H9 (cell line): ENCODE results near the gene LRIF1. TPM values are rescaled to one million over a fixed set of nuclear protein-coding genes. Genes with fewer than 3 reads are reported as not detected.

ENCODE experiments used
- DNase-seq: peaks from one replicate; pipeline ENCODE4 v3.0.0-alpha.2; 2017
- H2AFZ ChIP-seq: one replicate; pipeline ENCODE4 v1.6.1; 2013; ENCODE audit warnings: mild to moderate bottlenecking, low read length, control low read depth, moderate library complexity
- H2AK5ac ChIP-seq: 2 replicates; pipeline ENCODE4 v1.6.1; 2013; ENCODE audit warnings: low read length, control low read depth, mixed read lengths; ENCODE audit not compliant: insufficient read length
- H2BK120ac ChIP-seq: one replicate; pipeline ENCODE4 v1.6.1; 2013; ENCODE audit warnings: low read depth, mild to moderate bottlenecking, low read length, control low read depth, inconsistent platforms; ENCODE audit not compliant: poor library complexity, severe bottlenecking
- H2BK12ac ChIP-seq: 2 replicates; pipeline ENCODE4 v1.6.1; 2013; ENCODE audit warnings: low read length, control low read depth, mixed read lengths, low read depth; ENCODE audit not compliant: insufficient read length
- H2BK15ac ChIP-seq: 2 replicates; pipeline ENCODE4 v1.6.1; 2013; ENCODE audit warnings: low read depth, low read length, control low read depth
- H2BK20ac ChIP-seq: one replicate; pipeline ENCODE4 v1.6.1; 2013; ENCODE audit warnings: low read depth, mild to moderate bottlenecking, low read length, control low read depth, inconsistent platforms; ENCODE audit not compliant: poor library complexity, severe bottlenecking
- H2BK5ac ChIP-seq: 2 replicates; pipeline ENCODE4 v1.6.1; 2013; ENCODE audit warnings: low read length, control low read depth, mixed read lengths; ENCODE audit not compliant: insufficient read length
- H3K14ac ChIP-seq: 2 replicates; pipeline ENCODE4 v1.6.1; 2013; ENCODE audit warnings: low read length, control low read depth; ENCODE audit not compliant: insufficient read depth
- H3K18ac ChIP-seq: 2 replicates; pipeline ENCODE4 v1.6.1; 2013; ENCODE audit warnings: low read depth, mild to moderate bottlenecking, mixed read lengths, low read length, control low read depth; ENCODE audit not compliant: insufficient read length
- H3K23ac ChIP-seq: 2 replicates; pipeline ENCODE4 v1.6.1; 2013; ENCODE audit warnings: low read length, control low read depth, mixed read lengths, low read depth; ENCODE audit not compliant: insufficient read length
- H3K23me2 ChIP-seq: 2 replicates; pipeline ENCODE4 v1.6.1; 2013; ENCODE audit warnings: low read depth, mild to moderate bottlenecking, mixed read lengths, low read length, control low read depth; ENCODE audit not compliant: insufficient read length, poor library complexity, severe bottlenecking
- H3K27ac ChIP-seq: 2 replicates; pipeline ENCODE4 v1.5.1; 2013; ENCODE audit warnings: low read length, control low read depth, mixed read lengths, low read depth; ENCODE audit not compliant: insufficient read length
- H3K27me3 ChIP-seq: 2 replicates; pipeline ENCODE4 v1.6.1; 2013; ENCODE audit warnings: low read length, control low read depth, inconsistent platforms; ENCODE audit not compliant: insufficient read depth
- H3K4ac ChIP-seq: 2 replicates; pipeline ENCODE4 v1.6.1; 2013; ENCODE audit warnings: low read depth, mild to moderate bottlenecking, control low read depth, inconsistent platforms, low read length, moderate library complexity
- H3K4me1 ChIP-seq: 2 replicates; pipeline ENCODE4 v1.6.1; 2013; ENCODE audit warnings: low read length, control low read depth, inconsistent platforms; ENCODE audit not compliant: insufficient read depth
- H3K4me2 ChIP-seq: 2 replicates; pipeline ENCODE4 v1.6.1; 2013; ENCODE audit warnings: low read length, control low read depth, mixed read lengths; ENCODE audit not compliant: insufficient read length, insufficient read depth
- H3K56ac ChIP-seq: 2 replicates; pipeline ENCODE4 v1.6.1; 2013; ENCODE audit warnings: low read depth, mild to moderate bottlenecking, mixed read lengths, low read length, control low read depth; ENCODE audit not compliant: insufficient read length
- H3K79me1 ChIP-seq: 2 replicates; pipeline ENCODE4 v1.6.1; 2013; ENCODE audit warnings: low read depth, mild to moderate bottlenecking, moderate library complexity, low read length, control low read depth, inconsistent platforms; ENCODE audit not compliant: insufficient read depth, poor library complexity, severe bottlenecking
- H3K79me2 ChIP-seq: 2 replicates; pipeline ENCODE4 v1.6.1; 2013; ENCODE audit warnings: low read length, control low read depth, inconsistent platforms; ENCODE audit not compliant: insufficient read depth
- H3K9ac ChIP-seq: 2 replicates; pipeline ENCODE4 v1.6.1; 2013; ENCODE audit warnings: low read length, control low read depth, mixed read lengths; ENCODE audit not compliant: insufficient read length; ENCODE audit errors: extremely low read depth
- H3K9me3 ChIP-seq: one replicate; pipeline ENCODE4 v1.6.1; 2013; ENCODE audit warnings: low read depth, low read length, inconsistent platforms; ENCODE audit not compliant: control insufficient read depth
- H3T11ph ChIP-seq: one replicate; pipeline ENCODE4 v1.6.1; 2013; ENCODE audit warnings: mild to moderate bottlenecking, low read length, control low read depth, inconsistent platforms
- H4K20me1 ChIP-seq: one replicate; pipeline ENCODE4 v1.6.1; 2013; ENCODE audit not compliant: control insufficient read depth, insufficient read length, insufficient read depth
- H4K5ac ChIP-seq: 2 replicates; pipeline ENCODE4 v1.6.1; 2013; ENCODE audit warnings: low read depth, mild to moderate bottlenecking, mixed read lengths, low read length, control low read depth; ENCODE audit not compliant: insufficient read length
- H4K8ac ChIP-seq: replicated peaks from 2 replicates; pipeline ENCODE4 v1.6.1; 2013; ENCODE audit warnings: low read length, control low read depth, mixed read lengths, low read depth; ENCODE audit not compliant: insufficient read length
- H4K91ac ChIP-seq: 2 replicates; pipeline ENCODE4 v1.6.1; 2013; ENCODE audit warnings: low read depth, mild to moderate bottlenecking, moderate library complexity, mixed read lengths, low read length, control low read depth; ENCODE audit not compliant: insufficient read length
- H3K27ac Mint-ChIP-seq, 3 experiments: 2 replicates in 2 of 3; 3 replicates in 1 of 3; pipeline ENCODE4 v1.8.0; 2020 to 2021; ENCODE audit warnings: mixed read lengths in 3 of 3, mild to moderate bottlenecking in 1 of 3, moderate library complexity in 1 of 3
- H3K27me3 Mint-ChIP-seq: 2 replicates; pipeline ENCODE4 v1.8.0; 2021; ENCODE audit warnings: low read depth, mild to moderate bottlenecking, moderate library complexity, mixed read lengths
- H3K36me3 Mint-ChIP-seq, 3 experiments: 2 replicates in 2 of 3; 3 replicates in 1 of 3; pipeline ENCODE4 v1.8.0; 2020 to 2021; ENCODE audit warnings: low read depth in 3 of 3, mixed read lengths in 3 of 3; ENCODE audit not compliant: insufficient read depth in 1 of 3
- H3K4me1 Mint-ChIP-seq, 2 experiments: 2 replicates each; pipeline ENCODE4 v1.8.0; 2020; ENCODE audit warnings: mixed read lengths in 2 of 2
- H3K4me3 Mint-ChIP-seq, 2 experiments: 2 replicates in 1 of 2; 3 replicates in 1 of 2; pipeline ENCODE4 v1.8.0; 2020 to 2021; ENCODE audit warnings: mild to moderate bottlenecking in 2 of 2, mixed read lengths in 2 of 2, moderate library complexity in 1 of 2
- H3K9me3 Mint-ChIP-seq, 2 experiments: 2 replicates in 1 of 2; 3 replicates in 1 of 2; pipeline ENCODE4 v1.8.0; 2020; ENCODE audit warnings: mild to moderate bottlenecking in 2 of 2, mixed read lengths in 2 of 2, moderate library complexity in 1 of 2
- WGBS: extraction: QIAGEN DNeasy Blood & Tissue Kit; methylation state at CpG from one replicate; pipeline ENCODE4 v1.1.7; 2013; ENCODE audit warnings: missing lambda C conversion rate, low lambda C conversion rate, mixed read lengths; ENCODE audit not compliant: insufficient read length; ENCODE audit errors: extremely low coverage; 5-methylcytosine and 5-hydroxymethylcytosine counted together
- total RNA-seq: library from RNA; stranded (reverse); gene quantifications from 2 replicates; pipeline ENCODE4 v1.2.1, GENCODE V29; 2021
- TF ChIP-seq, protein P1 (sequence below): fragments of 200-600 bp; sonication (generic); conservative IDR thresholded peaks from 3 replicates; pipeline ENCODE4 v1.8.0; 2021; ENCODE audit warnings: antibody characterized with exemption, mild to moderate bottlenecking

LRIF1 gene
- total RNA-seq, 1 experiment from 2014 or later = 13.6 TPM

DNA sequence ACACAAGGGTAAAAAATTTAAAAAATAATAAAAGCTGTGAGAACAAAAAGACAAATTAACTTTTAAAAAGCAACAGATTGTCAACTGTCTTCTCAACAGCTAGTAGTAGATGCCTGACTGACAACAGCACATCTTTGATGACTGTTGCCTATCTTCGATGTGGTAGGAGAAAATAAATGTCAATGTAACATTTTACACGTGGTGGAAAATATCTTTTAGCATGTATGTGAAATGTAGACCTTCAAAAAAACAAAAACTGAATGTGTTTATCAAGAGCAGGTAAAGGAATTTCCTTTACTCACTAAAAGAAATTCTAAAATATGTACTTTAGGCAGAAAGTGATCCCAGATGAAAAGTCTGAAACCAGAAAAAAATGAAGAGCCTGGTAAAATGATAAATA is 47.9 kb downstream of the LRIF1 start:
- Histone ChIP-seq H3K79me2 (no peaks in the 10 kb centered on the region), H3K9me3 (no peaks in the 10 kb centered on the region), H3K9ac (no peak overlapping the region), H2BK5ac (no peak overlapping the region), H3K23ac (no peak overlapping the region), H3K18ac (no peak overlapping the region), H3T11ph (no peak overlapping the region), H3K4ac (no peak overlapping the region), H3K23me2 (no peaks in the 10 kb centered on the region), H3K79me1 (no peaks in the 10 kb centered on the region), H3K27ac (no peak overlapping the region), H4K5ac (no peak overlapping the region), H2AFZ (no peak overlapping the region), H4K91ac (no peak overlapping the region), H2AK5ac (no peak overlapping the region), H3K56ac (no peak overlapping the region), H3K27me3 (no peaks in the 10 kb centered on the region), H3K4me2 (no peak overlapping the region), H4K8ac (no peak overlapping the region), H4K20me1 (no peaks in the 10 kb centered on the region), H2BK120ac (no peak overlapping the region), H3K14ac (no peak overlapping the region), H2BK20ac (no peak overlapping the region), H2BK12ac (no peak overlapping the region), H3K4me1 (no peaks in the 10 kb centered on the region), H2BK15ac (no peak overlapping the region)
- H3K36me3 Mint-ChIP-seq = peaks cover 0 to 2% (median 0%) of the 10 kb centered on the region in 3 experiments; a peak in 2 of 7 replicates
- DNase-seq = no peak
- peaks cover 12 to 33% of the 10 kb centered on the region in 2 experiments for H3K9me3 Mint-ChIP-seq
- TF ChIP-seq, protein P1, sequence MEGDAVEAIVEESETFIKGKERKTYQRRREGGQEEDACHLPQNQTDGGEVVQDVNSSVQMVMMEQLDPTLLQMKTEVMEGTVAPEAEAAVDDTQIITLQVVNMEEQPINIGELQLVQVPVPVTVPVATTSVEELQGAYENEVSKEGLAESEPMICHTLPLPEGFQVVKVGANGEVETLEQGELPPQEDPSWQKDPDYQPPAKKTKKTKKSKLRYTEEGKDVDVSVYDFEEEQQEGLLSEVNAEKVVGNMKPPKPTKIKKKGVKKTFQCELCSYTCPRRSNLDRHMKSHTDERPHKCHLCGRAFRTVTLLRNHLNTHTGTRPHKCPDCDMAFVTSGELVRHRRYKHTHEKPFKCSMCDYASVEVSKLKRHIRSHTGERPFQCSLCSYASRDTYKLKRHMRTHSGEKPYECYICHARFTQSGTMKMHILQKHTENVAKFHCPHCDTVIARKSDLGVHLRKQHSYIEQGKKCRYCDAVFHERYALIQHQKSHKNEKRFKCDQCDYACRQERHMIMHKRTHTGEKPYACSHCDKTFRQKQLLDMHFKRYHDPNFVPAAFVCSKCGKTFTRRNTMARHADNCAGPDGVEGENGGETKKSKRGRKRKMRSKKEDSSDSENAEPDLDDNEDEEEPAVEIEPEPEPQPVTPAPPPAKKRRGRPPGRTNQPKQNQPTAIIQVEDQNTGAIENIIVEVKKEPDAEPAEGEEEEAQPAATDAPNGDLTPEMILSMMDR = no peak
- peaks cover 6 to 7% of the 10 kb centered on the region in 2 experiments for H3K4me1 Mint-ChIP-seq
- H3K27me3 Mint-ChIP-seq = peaks cover 3% of the 10 kb centered on the region; the same call in 1 of the 2 replicates
- no peak overlapping the region for H3K27ac Mint-ChIP-seq
- no CpG with 5 or more reads among the region's 2 CpGs for WGBS
- no peak overlapping the region for H3K4me3 Mint-ChIP-seq
